ENCODE data around the gene SNTA1.
"Not testable (repeated sequence)": the region's sequence is repeated elsewhere in the genome, so short reads cannot be mapped to it uniquely, and the experiment has no call there.

The SNTA1 gene

DNA sequence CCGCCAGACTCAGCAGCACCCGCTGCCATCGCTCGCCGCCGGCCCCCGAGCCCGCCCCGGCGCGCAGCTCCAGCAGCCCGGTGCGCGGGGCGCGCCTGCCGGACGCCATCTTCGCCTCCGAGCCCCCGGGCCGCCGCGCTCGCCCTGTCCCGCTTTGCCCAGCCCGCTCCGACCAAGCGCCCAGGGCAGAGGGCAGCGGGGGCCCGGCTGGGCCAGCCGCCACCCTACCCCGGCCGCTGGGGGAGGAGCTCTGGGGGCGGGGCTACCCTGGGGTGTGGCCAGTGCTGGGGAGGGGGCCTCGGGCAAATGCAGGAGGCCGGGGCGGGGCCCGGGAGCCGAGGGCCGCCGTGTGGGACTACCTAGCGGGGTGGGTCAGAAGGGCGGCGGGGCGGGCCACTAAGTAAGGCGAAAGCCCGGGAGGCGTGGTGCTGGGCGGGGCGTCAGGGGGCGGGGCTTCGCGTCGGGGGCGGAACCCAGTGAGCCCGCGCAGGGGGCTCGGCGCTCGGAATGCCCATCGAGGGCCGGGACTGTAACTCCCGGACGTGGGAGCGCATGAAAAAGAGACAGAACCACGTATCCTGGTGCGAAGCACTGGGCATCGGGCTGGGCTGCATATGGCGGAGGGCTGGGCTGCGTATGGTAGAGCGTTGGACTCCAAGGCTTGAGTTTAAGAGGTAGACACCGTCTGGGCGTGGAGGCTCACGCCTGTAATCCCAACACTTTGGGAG, at the start of gene SNTA1:
Gene SNTA1 (minus strand): TSS at position 252 of the 728 bp plus-strand sequence. CDS start 143 bp downstream, at position 109.
- DNase-seq: peak; percentile 58 to 85 (median 72)

DNA sequence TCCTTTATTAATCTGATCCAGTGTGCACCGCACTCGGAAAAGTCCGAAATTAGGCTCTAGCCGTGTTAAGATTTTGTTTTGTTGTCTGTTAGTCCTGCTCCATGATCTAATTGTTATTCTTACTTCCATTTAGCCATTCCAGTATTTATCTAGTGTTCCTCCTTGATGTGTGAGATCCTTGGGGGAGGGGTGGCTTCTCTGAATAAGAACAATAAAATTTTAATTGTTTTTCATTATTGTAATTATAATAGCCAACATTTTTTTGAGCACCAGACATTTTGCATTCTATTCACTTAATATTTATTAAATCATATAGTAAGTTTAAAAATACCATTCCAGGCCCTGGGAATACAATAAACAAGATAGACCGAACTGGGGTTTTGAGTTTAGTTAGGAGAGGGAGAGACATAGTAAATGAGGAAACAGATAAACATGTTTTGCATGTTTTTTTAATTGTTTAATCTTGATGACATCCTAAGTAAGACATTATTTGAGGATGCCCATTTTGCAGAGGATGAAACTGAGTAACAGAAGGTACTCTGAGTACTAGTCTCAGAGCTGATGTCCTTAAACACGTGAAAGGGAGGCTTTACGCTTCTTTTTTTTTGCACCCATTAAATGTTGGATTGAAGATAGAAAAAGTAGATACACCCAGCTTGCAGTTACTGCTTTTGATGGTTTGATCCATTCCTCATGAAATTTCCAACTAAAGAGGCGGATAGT, 47.5 kb upstream of the SNTA1 start:
- DNase-seq: no peak

DNA sequence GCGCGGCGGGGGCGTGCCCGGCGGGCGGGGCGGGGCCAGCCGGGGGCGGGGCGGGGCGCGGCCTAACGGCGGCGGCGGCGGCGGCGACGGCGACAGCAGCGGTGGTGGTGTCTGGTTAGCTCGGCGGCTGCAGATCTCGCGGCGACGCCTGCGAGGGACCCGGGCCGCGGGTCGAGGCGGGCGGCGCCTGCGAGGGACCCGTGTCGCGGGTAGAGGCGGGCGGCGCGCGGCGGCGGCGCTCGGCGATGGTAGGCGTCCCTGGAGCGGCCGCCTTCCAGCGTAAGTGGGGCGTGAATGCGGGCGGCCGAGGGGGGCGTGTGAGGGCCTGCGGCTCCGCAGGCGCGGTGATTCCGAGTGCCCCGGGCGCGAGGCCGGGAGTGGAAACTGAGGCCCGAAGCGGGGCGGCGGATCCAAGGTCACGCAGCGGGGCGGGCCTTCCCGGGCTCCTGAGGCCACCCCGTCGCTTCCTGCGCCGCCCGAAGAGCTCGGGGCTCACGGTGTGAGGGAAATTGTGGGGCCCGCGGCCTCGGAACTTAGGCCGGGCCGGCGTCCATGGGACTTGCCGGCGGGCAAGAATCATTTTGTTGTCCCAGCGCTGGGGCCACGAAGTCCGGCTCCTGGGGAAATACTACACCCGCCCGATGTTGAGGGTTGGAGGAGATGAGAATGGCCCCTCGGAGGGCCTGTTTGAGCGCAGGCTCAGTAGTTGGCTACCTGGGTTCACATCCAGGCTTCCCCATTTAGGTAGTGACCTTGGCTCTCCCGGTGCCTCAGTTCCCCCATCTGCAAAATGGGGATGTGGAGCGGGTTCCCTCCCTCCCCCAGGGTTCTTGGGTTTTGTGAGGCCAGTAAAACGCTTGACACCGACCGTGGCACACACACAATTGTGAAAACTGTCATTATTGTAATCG, 46.7 kb upstream of the SNTA1 start, which contains the start of gene CBFA2T2:
Gene CBFA2T2 (plus strand): TSS at position 74 of the 911 bp plus-strand sequence. CDS start 172 bp downstream, at position 246.
- DNase-seq: peak in 1 of 4 experiments; percentile 43

DNA sequence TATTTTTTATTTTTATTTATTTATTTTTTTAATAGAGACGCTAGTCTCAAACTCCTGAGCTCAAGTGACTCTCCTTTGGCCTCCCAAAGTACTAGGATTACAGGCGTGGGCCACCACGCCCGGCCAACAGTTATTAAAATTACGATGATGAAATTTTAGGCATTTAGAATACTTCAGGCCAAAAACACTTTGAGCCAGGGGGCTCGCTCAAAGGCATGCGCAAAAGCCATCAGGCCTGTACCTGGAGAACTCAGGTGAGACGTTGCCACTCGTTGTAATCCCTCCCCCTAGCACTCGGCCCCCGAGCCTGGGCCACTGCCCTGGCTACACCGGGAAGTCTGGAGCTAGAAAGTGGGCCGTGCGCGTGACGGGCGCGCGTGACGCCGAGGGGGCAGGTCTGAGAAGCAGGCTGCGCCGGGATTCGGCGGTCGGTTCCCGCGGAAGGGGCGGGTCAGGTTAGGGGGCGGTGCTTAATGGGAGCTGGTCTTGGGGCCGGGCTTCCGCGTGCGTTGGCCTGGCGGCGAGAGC, 46.0 kb upstream of the SNTA1 start:
- DNase-seq: peak; percentile 83 to 98 (median 95)

DNA sequence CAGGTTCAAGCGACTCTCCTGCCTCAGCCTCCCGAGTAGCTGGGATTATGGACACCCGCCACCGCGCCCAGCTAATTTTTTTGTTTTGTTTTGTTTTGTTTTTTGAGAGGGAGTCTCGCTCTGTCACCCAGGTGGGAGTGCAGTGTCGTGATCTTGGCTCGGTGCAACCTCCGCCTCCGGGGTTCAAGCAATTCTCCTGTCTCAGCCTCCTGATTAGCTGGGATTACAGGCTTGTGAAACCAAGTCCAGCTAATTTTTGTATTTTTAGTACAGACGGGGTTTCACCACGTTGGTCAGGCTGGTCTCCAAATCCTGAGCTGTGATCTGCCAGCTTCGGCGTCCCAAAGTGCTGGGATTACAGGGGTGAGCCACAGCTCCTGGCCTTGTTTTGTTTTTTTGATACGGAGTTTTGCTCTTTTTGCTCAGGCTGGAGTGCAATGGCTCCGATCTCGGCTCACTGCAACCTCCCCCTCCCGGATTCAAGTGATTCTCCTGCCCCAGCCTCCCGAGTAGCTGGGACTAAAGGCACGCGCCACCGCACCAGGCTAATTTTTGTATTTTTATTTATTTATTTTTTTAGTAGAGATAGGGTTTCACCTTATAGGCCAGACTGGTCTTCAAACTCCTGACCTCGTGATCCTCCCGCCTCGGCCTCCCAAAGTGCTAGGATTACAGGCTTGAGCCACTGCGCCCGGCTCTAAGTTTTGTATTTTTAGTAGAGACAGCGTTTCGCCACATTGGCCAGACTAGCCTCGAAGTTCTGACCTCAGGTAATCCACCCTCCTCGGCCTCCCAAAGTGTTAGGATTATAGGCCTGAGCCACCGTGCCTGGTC, 45.3 kb upstream of the SNTA1 start:
- DNase-seq: not testable (repeated sequence)

DNA sequence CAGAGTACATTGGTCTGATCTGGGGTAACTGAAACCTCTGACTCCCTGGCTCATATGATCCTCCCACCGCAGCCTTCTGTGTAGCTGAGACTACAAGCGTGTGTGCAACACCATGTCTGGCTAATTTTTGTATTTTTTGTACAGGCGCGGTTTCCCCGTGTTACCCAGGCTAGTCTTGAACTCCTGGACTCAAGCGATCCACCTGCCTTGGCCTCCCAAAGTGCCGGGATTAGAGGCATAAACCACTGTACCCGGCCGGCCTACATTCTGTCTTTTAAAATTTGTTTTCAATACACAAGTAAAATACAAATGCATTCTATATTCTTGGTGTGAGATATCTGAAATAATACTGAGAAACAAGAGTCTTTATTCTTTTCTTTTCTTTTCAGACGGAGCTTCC, 44.6 kb upstream of the SNTA1 start:
- DNase-seq: no peak

DNA sequence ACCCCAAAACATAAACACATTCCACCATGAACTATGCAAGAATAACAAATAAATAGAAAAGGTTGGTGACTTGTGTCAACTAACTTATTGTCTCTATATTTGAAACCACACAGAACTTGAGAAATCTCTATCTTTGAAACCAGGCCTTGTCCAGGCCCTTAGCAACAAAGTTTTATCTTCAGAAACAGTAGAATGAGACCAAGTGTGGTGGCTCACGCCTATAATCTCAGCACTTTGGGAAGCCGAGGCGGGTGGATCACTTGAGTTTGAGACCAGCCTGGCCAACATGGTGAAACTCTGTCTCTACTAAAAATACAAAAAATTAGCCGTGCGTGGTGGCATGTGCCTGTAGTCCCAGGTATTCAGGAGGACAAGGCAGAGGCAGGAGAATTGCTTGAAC, 39.6 kb upstream of the SNTA1 start:
- not testable (repeated sequence) for DNase-seq

DNA sequence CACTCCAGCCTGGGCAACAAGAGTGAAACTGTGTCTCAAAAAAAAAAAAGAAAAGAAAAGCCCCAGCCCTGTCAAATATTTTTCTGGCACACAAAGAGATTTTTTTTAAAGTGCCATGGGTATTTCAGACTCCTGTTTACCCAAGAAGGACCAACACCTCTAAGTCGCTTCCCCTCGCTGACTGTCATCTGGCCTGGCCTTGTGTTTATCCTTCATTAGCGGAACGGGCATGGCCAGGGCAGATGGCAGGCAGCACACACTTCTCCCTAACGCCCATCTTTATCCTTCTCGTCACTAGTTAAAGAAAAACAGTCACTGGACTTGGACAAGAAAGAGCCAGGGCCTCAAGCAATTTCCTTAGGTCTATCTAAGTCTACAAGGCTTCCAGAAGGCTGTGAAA, 39.0 kb upstream of the SNTA1 start:
- DNase-seq: no peak

DNA sequence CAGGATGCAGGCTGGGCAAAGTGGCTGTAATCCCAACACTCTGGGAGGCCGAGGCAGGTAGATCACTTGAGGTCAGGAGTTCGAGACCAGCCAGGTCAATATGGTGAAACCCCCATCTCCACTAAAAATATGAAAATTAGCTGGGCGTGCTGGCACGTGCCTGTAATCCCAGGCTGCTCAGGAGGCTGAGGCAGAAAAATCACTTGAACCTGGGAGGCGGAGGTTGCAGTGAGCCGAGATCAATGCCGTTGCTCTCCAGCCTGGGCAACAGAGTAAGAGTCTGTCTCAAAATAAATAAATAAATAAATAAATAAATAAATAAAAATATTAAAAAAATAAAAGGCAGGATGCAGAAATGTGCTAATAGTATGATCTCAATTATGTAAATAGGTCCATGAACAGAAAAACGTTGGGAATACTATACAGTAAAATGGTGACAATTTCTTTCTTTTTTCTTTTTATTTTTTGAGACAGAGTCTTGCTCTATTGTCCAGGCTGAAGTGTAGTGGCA, 37.9 kb upstream of the SNTA1 start:
- DNase-seq: no peak

DNA sequence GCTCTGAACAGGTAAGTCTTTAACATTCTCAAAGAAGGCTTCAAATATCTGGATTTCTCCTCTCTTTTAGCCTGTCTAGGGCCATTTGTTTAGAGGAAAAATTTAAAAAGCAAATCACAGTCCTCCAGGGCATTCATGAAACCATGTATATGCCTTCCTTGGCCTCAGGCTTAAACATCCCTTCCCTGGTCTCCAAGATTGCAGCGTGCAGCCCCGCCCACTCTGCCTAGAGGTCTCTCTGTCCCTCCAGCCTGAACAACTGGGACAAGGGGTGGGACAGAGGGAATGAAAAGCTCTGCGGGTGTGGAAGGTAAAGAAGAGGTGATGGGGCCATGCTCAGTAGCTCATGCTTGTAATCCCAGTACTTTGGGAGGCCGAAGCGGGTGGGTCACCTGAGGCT, 36.5 kb upstream of the SNTA1 start:
- no peak for DNase-seq

DNA sequence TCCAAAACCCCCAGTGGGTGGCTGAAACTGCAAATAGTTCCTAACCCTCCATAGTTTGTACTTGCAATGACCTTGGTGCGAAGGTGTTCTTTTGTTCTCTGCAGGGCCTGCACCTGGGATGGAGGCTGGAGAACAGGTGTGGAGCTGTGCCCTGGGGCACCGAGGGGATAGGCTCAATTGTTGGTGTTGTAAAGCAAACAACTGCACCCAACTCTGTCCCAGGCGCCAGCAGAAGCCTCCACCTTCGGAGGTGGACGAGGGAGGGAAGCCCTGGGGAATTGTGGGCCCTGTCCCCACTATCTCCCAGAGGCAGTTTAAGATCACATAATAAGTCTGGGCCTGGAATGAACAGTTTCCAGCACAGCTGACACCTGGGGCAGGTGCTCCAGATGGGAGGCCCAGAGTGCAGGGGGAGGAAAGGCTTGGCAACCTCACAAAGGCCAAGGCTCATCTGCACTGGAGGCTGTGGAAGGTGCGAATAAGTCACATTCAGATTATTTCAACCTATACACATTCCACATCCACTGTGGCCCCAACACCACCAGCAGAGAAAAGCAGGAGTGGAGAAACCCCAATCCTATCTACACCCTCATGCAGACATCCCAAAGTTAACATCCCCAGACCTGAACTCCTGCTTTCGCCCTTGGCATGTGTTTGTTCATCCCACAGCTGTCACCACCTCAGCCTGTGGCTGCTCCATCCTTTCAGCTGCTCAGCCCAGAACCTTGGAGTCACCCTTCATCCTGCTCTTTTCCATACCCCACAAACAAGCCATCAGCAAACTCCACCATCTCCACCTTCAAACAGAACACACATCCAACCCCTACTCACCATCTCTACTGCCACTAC, 34.0 kb upstream of the SNTA1 start:
- DNase-seq: no peak

DNA sequence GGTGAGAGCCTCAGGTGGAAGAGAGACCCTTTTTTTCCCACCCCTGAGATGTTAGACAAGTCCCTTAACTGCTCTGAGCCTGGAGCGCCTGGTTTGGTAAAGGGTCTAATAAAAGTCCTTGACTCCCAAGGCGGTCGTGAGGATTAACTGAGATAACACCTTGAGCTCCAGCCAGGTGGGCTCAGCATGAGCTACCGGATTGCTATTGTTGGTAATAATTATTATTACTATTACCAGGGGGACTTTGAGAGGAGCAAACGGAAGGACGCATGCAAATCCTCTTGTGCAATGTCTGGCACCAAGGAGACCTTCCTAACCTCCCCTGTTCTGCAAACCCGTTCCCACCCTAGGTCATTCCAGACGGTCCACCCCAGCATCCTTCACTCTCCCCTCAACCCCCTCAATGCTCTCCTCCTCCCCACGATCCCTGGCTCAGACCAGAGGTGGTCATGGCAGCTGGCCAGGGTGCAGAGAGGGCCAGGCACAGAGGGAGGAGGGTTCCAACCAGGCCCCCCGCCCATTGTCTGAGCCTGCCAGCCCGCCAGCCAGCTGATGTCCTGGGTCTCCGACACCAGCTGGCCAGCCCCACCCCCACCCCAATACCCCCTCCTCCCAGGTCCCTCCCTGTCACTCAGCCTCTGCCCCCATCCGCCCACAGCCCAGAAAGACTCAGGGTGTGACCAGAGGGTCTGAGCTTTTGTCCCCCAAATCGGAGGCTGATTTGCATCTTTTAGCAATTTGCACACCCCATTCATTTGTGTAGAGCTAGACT, 32.0 kb upstream of the SNTA1 start:
- no peak for DNase-seq

DNA sequence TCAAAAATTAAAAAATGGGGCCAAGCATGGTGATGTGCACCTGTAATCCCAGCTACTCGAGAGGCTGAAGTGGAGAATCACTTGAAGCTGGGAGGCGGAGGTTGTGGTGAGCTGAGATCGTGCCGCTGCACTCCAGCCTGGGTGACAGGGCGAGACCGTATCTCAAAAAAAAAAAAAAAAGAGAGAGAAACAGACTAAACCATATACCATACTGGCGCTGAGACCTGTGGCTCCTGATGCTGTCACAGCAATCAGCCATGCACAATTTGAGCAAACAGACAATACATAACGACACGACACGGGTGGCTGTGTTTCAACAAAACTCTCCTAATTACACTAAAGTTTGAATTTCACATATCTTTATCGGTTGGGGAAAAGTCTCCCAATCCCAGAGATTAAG, 31.4 kb upstream of the SNTA1 start:
- no peak for DNase-seq

DNA sequence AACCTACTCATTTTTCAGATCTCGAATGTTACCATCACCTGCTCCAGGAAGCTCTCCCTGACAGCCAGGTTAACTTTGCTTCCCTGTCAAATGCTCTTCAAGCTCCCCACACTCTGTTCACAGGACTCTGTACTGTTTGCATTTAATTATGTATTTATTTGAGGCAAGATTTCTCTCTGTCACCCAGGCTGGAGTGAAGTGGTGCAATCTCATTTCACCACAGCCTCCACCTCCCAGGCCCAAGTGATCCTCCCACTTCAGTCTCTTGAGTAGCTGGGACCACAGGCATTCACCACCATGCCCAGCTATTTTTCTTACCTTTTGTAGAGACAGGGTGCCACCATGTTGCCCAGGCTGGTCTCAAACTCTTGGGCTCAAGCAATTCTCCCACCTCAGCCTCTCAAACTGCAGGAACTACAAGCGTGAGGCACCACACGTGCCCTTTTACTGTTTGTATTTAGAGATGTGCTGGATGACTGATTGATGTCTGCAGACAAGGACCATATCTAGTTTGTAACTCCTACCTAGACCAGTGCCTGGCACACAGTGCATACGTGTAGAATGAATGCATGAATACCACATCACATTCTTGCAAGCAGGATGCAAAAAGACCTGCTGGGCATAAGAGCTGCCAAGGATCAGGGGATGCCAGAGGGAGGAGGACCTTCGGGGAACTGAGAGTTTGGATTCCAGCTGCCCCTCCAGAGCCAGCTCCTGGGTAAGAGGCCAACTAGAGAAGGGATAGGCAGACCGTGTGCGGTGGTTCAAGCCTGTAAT, 30.7 kb upstream of the SNTA1 start:
- DNase-seq: no peak

DNA sequence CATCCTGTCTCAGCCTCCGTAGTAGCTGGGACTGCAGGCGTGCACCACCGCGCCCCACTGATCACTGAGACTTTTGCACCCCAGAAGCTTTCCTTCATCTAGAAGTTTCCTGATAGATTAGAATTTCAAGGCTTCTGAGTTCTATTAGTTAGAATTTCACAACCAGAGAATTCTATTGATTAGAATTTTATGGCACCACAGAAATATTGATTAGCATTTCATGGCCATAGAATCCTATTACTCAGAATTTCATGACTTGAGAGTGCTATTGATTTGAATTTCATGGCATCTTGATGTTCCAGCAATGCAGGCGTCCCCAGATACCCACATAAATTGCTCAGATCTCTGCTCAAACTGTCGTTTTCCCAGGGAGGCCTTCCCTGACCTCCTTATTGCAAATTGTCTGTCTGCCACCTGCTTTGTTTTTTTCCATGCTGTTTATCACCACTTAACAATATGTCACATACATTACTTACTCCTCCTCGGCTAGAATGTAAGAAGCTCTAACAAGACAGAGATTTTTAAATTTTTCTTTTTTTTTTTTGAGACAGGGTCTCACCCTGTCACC, 29.4 kb upstream of the SNTA1 start:
- no peak for DNase-seq

DNA sequence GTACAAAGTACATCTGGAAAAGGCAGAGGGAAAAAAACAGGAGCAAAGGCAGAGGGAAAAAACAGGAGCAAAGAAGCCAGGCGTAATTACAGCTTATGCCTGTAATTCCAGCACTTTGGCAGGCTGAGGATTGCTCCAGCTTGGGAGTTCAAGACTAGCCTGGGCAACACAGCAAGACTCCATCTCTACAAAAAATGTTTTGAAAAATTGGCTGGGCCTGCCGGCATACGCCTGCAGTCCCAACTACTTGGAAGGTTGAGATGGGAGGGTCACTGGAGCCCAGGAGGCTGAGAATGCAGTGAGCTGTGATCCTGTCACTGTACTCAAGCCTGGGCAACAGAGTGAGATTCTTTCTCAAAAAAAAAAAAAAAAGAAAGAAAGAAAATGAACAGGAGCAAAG, 27.3 kb upstream of the SNTA1 start:
- DNase-seq: no peak

DNA sequence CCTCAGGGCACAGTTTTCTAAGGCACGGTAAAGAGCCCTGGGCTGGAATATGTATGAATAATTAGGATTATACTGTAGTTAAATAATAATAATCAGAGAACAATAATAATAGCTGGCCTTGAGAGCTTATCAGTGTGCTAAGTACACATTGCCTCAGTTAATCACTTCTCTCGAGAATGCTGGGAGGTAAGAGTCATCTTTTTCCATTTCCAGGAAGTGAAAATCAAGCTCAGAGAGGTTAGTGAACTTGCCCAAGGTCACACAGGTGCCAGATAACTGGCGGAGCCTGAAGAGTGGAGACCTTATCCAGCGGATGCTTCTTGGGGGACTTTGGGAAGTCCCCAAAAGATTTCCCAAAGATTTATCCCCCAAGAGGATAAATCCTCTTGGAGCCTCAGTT, 26.9 kb upstream of the SNTA1 start:
- DNase-seq: no peak

DNA sequence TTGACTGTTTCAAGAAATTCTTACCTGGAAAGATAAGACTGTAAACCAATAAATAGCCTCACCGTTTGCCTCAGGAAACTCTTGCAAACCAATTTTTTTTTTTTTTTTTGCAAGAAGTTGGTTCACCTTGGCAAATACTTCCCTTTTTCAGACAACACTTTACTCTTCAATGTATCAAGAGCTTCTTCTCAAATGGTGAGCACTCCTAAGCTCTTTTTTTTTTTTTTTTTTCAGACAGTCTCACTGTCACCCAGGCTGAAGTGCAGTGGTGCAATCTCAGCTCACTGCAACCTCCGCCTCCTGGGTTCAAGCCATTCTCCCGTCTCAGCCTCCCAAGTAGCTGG, 22.7 kb upstream of the SNTA1 start:
- DNase-seq: no peak
